ENCODE measurements around the gene GADD45A. TPM values are rescaled to one million over a fixed set of nuclear protein-coding genes. Genes with fewer than 3 reads are reported as not detected.

The GADD45A gene
- total and polyA plus RNA-seq, 8 donors = 25.3 to 37.1 (median 30.0) TPM

GRCh38 chr1:67644566-67644965 is 40.4 kb upstream of the GADD45A start:
- intact Hi-C loops (cut with DNase I) = no loop called here
- TF ChIP-seq CTCF (IDR thresholded peaks at IDR 0.05) = no peak
- Histone ChIP-seq H3K4me1 (peaks cover 0 to 8% of the 10 kb centered on the region in 2 donors), H3K27me3 (no peaks in the 10 kb centered on the region), H3K4me3 (no peak overlapping the region), H3K36me3 (no peaks in the 10 kb centered on the region), H3K9me3 (no peaks in the 10 kb centered on the region), H3K27ac (no peak overlapping the region)
- ATAC-seq (no peak), DNase-seq (no peak)

GRCh38 chr1:67645495-67646144 is 39.4 kb upstream of the GADD45A start:
- Histone ChIP-seq H3K27ac (no peak overlapping the region), H3K9me3 (no peaks in the 10 kb centered on the region), H3K4me1 (peaks cover 0 to 8% of the 10 kb centered on the region in 2 donors), H3K36me3 (no peaks in the 10 kb centered on the region), H3K4me3 (no peak overlapping the region), H3K27me3 (no peaks in the 10 kb centered on the region)
- DNase-seq (no peak), ATAC-seq (no peak)
- no peak for TF ChIP-seq CTCF (IDR thresholded peaks at IDR 0.05)
- intact Hi-C loops (cut with DNase I) = no loop called here

GRCh38 chr1:67646145-67647035 is 38.6 kb upstream of the GADD45A start:
- Histone ChIP-seq H3K27me3 (no peaks in the 10 kb centered on the region), H3K4me3 (no peak overlapping the region), H3K36me3 (no peaks in the 10 kb centered on the region), H3K27ac (peak overlapping the region in 1 of 2 donors; percentile 14), H3K9me3 (no peaks in the 10 kb centered on the region), H3K4me1 (peaks cover 0 to 8% of the 10 kb centered on the region in 2 donors)
- DNase-seq (peak in 2 of 4 donors; percentile 35 to 45), ATAC-seq (no peak)
- no peak for TF ChIP-seq CTCF (IDR thresholded peaks at IDR 0.05)
- intact Hi-C loops (cut with DNase I) = no loop called here

GRCh38 chr1:67647036-67647798 is 37.8 kb upstream of the GADD45A start:
- no peaks in the 10 kb centered on the region for H3K36me3 ChIP-seq
- H3K27ac ChIP-seq = peak overlapping the region in 1 of 2 donors; percentile 14
- no peak overlapping the region for H3K4me3 ChIP-seq
- ATAC-seq = no peak
- DNase-seq = no peak
- peaks cover 0 to 8% of the 10 kb centered on the region in 2 donors for H3K4me1 ChIP-seq
- no peak for TF ChIP-seq CTCF (IDR thresholded peaks at IDR 0.05)
- intact Hi-C loops (cut with DNase I) = no loop called here
- H3K9me3 ChIP-seq = no peaks in the 10 kb centered on the region
- H3K27me3 ChIP-seq = no peaks in the 10 kb centered on the region
